Mucosa of gallbladder (tissue), 1 donor: ENCODE results near the gene PEMT. TPM values are rescaled to one million over a fixed set of nuclear protein-coding genes. Genes with fewer than 3 reads are reported as not detected.

Experiments used
- DNase-seq: peaks from one replicate; pipeline ENCODE4 v3.0.0-alpha.2; 2020; ENCODE audit warnings: low spot score
- total RNA-seq: library from RNA; stranded (reverse); gene quantifications from one replicate; pipeline ENCODE4 v1.2.1, GENCODE V29; 2021
- donor health status: DM: no; HTN: no; CAD: no.

Gene PEMT
- total RNA-seq, 1 donor from 2014 or later, result 18.5 TPM

GRCh38 chr17:17570798-17571716 lies 20.5 kb downstream of the PEMT start:
- no peak for DNase-seq

GRCh38 chr17:17570140-17570797 lies 21.2 kb downstream of the PEMT start:
- DNase-seq, result peak; percentile 56

GRCh38 chr17:17569691-17570090 lies 21.8 kb downstream of the PEMT start:
- no peak for DNase-seq

- peak; percentile 69 for DNase-seq
These were observed 22.7 kb downstream of the PEMT start for GRCh38 chr17:17568772-17569195.

GRCh38 chr17:17567631-17568030 lies 23.9 kb downstream of the PEMT start:
- peak; percentile 49 for DNase-seq

- no peak for DNase-seq
These were observed 24.5 kb downstream of the PEMT start for GRCh38 chr17:17566896-17567513.

- no peak for DNase-seq
These were observed 25.8 kb downstream of the PEMT start for GRCh38 chr17:17565471-17566339.

- DNase-seq, result no peak
These were observed 26.6 kb downstream of the PEMT start for GRCh38 chr17:17564896-17565295.

GRCh38 chr17:17564323-17564722 lies 27.2 kb downstream of the PEMT start:
- DNase-seq, result no peak

- DNase-seq, result no peak
These were observed 28.0 kb downstream of the PEMT start for GRCh38 chr17:17563530-17563929.

GRCh38 chr17:17562146-17562511 lies 29.4 kb downstream of the PEMT start:
- DNase-seq, result no peak

GRCh38 chr17:17561408-17562145 lies 29.9 kb downstream of the PEMT start:
- DNase-seq, result peak; percentile 59

- no peak for DNase-seq
These were observed 30.5 kb downstream of the PEMT start for GRCh38 chr17:17560975-17561374.

- DNase-seq, result no peak
These were observed 31.3 kb downstream of the PEMT start for GRCh38 chr17:17560167-17560566.

GRCh38 chr17:17559164-17559563 lies 32.3 kb downstream of the PEMT start:
- no peak for DNase-seq

GRCh38 chr17:17558431-17558830 lies 33.1 kb downstream of the PEMT start:
- DNase-seq, result no peak

- no peak for DNase-seq
These were observed 33.7 kb downstream of the PEMT start for GRCh38 chr17:17557796-17558195.

- no peak for DNase-seq
These were observed 34.8 kb downstream of the PEMT start for GRCh38 chr17:17556671-17557070.

GRCh38 chr17:17555906-17556305 lies 35.6 kb downstream of the PEMT start:
- DNase-seq, result no peak

- DNase-seq, result no peak
These were observed 36.4 kb downstream of the PEMT start for GRCh38 chr17:17555151-17555550.

GRCh38 chr17:17554266-17554665 lies 37.2 kb downstream of the PEMT start:
- no peak for DNase-seq
